ENCODE results near the gene PAPLN. TPM values are rescaled to one million over a fixed set of nuclear protein-coding genes. Genes with fewer than 3 reads are reported as not detected.
A peak's percentile ranks its signal among the peaks of the same experiment; 100 is the strongest.

PAPLN gene
- total RNA-seq, 4 donors from 2014 or later: 3.0 to 15.7 (median 11.0) TPM

DNA sequence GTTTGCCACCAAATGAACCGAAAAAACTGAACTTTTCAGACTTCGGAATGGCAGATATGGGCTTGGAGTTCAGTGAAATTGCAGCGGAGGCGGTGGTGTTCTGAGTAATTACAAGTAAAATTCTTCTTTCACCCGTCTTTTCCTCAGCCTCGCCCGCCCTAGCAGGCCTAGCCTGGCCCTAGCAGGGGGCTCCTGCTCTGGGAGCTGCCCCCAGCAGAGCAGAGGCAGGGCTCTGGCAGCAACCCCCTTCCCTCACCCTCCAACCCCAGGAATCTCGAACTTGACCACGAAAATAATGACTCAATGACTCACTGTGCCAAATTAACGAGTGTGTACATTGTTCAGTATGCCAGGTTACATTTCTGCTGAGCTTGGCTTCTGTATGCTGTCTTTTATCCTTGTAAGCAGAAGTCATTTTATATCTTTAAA lies 1.1 kb downstream of the PAPLN start:
- peak overlapping the region in 3 of 4 donors; percentile 44 to 62 (median 53) for H3K4me3 ChIP-seq
- peaks cover 41% of the 10 kb centered on the region for H3K27me3 ChIP-seq
- intact Hi-C loops (cut with DNase I; ENCODE audit: low total_unique reads) (no loop called here), in situ Hi-C loops (cut with MboI; ENCODE audit: low pct_ligation_motif_present in 1 of 4, low pct_unique_long_range_greater_than_20kb in 1 of 4, low sequenced_read_pairs in 3 of 4) (no loop called here)
- peak overlapping the region; percentile 28 to 57 (median 46) for H3K27ac ChIP-seq
- DNase-seq: no peak
- no peaks in the 10 kb centered on the region for H3K36me3 ChIP-seq
- 21% methylated on average over 10 of the region's 10 CpGs; no CpG with 5 or more reads in 1 of the 2 donors for WGBS, 2 donors (ENCODE audit: low coverage in 1 of 2)
- no peaks in the 10 kb centered on the region for H3K9me3 ChIP-seq
- TF ChIP-seq POLR2A (IDR thresholded peaks at IDR 0.05): no peak
- peaks cover 23 to 65% (median 29%) of the 10 kb centered on the region in 4 donors for H3K4me1 ChIP-seq

GRCh38 chr14:73238941-73239340 lies 1.6 kb downstream of the PAPLN start:
- in situ Hi-C loops (cut with MboI; ENCODE audit: low pct_ligation_motif_present in 1 of 4, low pct_unique_long_range_greater_than_20kb in 1 of 4, low sequenced_read_pairs in 3 of 4) (no loop called here), intact Hi-C loops (cut with DNase I; ENCODE audit: low total_unique reads) (no loop called here)
- H3K27me3 ChIP-seq: peaks cover 41% of the 10 kb centered on the region
- peaks cover 23 to 65% (median 29%) of the 10 kb centered on the region in 4 donors for H3K4me1 ChIP-seq
- no peaks in the 10 kb centered on the region for H3K9me3 ChIP-seq
- no peak for DNase-seq
- TF ChIP-seq POLR2AphosphoS5 (IDR thresholded peaks at IDR 0.05): no peak
- TF ChIP-seq, protein P1, sequence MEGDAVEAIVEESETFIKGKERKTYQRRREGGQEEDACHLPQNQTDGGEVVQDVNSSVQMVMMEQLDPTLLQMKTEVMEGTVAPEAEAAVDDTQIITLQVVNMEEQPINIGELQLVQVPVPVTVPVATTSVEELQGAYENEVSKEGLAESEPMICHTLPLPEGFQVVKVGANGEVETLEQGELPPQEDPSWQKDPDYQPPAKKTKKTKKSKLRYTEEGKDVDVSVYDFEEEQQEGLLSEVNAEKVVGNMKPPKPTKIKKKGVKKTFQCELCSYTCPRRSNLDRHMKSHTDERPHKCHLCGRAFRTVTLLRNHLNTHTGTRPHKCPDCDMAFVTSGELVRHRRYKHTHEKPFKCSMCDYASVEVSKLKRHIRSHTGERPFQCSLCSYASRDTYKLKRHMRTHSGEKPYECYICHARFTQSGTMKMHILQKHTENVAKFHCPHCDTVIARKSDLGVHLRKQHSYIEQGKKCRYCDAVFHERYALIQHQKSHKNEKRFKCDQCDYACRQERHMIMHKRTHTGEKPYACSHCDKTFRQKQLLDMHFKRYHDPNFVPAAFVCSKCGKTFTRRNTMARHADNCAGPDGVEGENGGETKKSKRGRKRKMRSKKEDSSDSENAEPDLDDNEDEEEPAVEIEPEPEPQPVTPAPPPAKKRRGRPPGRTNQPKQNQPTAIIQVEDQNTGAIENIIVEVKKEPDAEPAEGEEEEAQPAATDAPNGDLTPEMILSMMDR (IDR thresholded peaks at IDR 0.05): no peak
- no peak for TF ChIP-seq POLR2A (IDR thresholded peaks at IDR 0.05)
- no peak for TF ChIP-seq EP300 (IDR thresholded peaks at IDR 0.05; ENCODE audit: low read depth)
- H3K27ac ChIP-seq: peak overlapping the region in 1 of 4 donors; percentile 5
- WGBS, 2 donors (ENCODE audit: low coverage in 1 of 2): 70 to 77% methylated on average over 7 to 11 of the region's 11 CpGs
- peak overlapping the region in 1 of 4 donors; percentile 46 for H3K4me3 ChIP-seq
- no peaks in the 10 kb centered on the region for H3K36me3 ChIP-seq

DNA sequence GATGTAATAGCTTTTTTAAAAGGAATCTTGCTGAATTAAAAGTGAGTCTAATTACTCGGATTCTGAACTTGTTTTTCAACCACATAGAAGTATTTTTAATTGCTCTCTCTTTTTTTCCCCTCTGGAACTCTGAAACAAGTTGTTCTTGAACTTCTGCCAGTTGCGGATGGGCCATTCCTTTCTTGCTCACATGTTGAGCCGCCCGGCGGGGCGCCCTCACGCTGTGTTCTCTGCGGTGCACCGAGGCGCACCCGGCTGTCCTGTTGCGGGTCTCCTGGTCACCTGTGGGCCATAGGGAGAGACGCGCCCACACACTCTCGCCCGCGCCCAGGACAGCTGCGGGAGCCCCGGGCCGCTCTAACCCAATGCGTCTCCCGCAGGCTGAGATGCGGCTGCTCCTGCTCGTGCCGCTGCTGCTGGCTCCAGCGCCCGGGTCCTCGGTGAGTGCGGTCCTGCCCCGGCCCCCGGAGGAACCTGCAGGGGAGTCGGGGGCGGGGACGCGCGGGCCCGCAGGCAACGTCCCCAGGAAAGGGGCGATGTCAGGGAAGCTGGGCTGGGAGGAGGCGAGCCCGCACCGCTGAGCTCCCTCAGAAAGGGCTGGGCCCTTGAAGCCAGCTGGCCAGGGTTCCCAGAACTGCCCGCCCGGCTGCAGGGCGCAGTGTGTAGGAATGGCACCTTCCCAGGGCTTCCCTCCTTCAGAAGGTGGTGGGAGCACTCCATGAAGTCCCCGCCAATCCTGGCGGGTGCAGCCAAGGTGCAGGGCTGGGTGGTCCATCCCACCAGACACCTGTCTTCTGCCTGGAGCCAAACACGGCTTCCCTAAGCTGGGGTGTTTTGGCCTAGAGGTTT lies 2.3 kb downstream of the PAPLN start:
- in situ Hi-C loops (cut with MboI; ENCODE audit: low pct_ligation_motif_present in 1 of 4, low pct_unique_long_range_greater_than_20kb in 1 of 4, low sequenced_read_pairs in 3 of 4): no loop called here
- Histone ChIP-seq H3K27ac (peak overlapping the region in 2 of 4 donors; percentile 5 to 11), H3K4me3 (peak overlapping the region in 3 of 4 donors; percentile 15 to 46 (median 25)), H3K9me3 (no peaks in the 10 kb centered on the region), H3K36me3 (no peaks in the 10 kb centered on the region), H3K4me1 (peaks cover 23 to 65% (median 29%) of the 10 kb centered on the region in 4 donors), H3K27me3 (peaks cover 37% of the 10 kb centered on the region)
- intact Hi-C loops (cut with DNase I; ENCODE audit: low total_unique reads): no loop called here
- 33 to 50% methylated on average over 6 to 27 of the region's 48 CpGs for WGBS, 2 donors (ENCODE audit: low coverage in 1 of 2)
- DNase-seq: peak; percentile 41
- TF ChIP-seq, protein P1 (IDR thresholded peaks at IDR 0.05): no peak
- no peak for TF ChIP-seq POLR2A (IDR thresholded peaks at IDR 0.05)
- TF ChIP-seq EP300 (IDR thresholded peaks at IDR 0.05; ENCODE audit: low read depth): no peak
- no peak for TF ChIP-seq POLR2AphosphoS5 (IDR thresholded peaks at IDR 0.05)

- no peak overlapping the region for H3K4me3 ChIP-seq
- no peak for DNase-seq
- intact Hi-C loops (cut with DNase I; ENCODE audit: low total_unique reads) (no loop called here), in situ Hi-C loops (cut with MboI; ENCODE audit: low pct_ligation_motif_present in 1 of 4, low pct_unique_long_range_greater_than_20kb in 1 of 4, low sequenced_read_pairs in 3 of 4) (no loop called here)
- H3K27me3 ChIP-seq: peaks cover 37% of the 10 kb centered on the region
- TF ChIP-seq POLR2A (IDR thresholded peaks at IDR 0.05): no peak
- TF ChIP-seq EP300 (IDR thresholded peaks at IDR 0.05; ENCODE audit: low read depth): no peak
- H3K9me3 ChIP-seq: no peaks in the 10 kb centered on the region
- peaks cover 19 to 60% (median 30%) of the 10 kb centered on the region in 4 donors for H3K4me1 ChIP-seq
- H3K27ac ChIP-seq: no peak overlapping the region
- no peaks in the 10 kb centered on the region for H3K36me3 ChIP-seq
- WGBS, 2 donors (ENCODE audit: low coverage in 1 of 2): 86% methylated on average over 6 of the region's 10 CpGs; no CpG with 5 or more reads in 1 of the 2 donors
Measured at GRCh38 chr14:73240816-73241480, 3.6 kb downstream of the PAPLN start.
